ENCODE measurements around the gene ARSD. TPM values are rescaled to one million over a fixed set of nuclear protein-coding genes. Genes with fewer than 3 reads are reported as not detected.
"Not testable (repeated sequence)": the region's sequence is repeated elsewhere in the genome, so short reads cannot be mapped to it uniquely, and the experiment has no call there.

Gene ARSD
- total RNA-seq, 1 donor from 2014 or later = 82.5 TPM

DNA sequence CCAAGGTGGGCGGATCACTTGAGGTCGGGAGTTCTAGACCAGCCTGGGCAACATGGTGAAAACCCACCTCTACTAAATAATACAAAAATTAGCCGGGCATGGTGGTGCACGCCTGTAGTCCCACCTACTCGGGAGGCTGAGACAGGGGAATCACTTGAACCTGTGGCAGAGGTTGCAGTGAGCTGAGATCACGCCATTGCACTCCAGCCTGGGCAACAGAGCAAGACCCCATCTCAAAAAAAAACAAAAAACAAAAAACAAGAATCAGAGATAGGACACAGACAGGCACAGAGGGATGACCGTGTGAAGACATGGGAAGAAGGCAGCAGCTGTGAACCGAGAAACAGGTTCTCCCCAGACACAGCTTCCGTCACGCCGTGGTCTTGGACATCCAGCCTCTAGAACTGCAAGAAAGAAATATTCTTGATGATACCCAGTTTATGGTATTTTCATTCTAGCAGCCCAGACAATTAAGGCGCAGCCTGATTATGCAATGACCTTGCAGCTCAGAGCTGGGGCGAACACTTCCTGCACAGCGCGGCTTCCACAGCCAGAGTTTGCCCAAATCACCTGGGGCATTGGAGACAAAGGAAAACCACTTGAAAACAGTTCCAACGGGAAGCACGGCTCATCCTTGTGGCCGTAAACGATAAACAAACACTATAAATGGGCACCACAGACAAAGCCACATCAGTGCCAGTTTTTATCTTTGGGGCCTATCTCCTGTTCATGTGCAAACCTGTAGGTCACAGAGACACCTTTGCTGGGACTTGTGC lies 4.2 kb upstream of the ARSD start:
- DNase-seq (ENCODE audit: low spot score) = no peak

DNA sequence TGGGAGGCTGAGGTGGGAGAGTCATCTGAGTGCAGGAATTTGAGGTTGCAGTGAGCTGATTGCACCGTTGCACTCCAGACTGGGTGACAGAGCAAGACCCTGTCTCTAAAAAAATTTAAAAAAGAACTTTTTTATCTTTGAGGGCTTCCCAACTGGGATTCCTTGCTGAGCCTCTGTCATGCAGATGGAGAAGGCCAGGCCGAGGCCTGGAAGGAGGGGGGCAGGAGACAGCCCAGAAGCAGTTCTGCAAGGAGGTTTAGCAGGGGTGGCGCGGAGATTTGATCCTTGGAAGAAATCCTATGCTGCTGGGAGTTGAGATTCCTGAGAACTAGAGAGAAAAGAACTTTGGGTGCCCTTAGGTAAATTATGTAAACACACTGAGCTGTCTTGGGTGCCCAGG lies 2.5 kb upstream of the ARSD start:
- DNase-seq (ENCODE audit: low spot score) = no peak

DNA sequence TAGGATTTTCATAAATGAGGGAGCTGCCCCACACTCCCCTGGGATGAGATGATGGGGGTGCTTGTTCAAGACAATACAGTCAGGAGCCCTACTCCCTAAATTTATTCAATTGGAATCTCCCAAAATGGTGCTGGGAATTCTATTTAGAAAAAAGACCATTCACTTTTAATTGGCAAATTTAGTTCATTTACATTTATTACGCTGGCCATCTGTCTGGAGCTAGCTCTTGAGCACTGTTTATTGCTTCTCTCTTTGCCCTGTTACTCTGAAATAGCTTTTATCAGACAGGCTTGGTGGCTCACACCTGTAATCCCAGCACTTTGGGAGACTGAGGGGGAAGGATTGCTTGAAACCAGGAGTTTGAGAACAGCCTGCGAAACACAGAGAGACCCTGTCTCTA lies 2.0 kb upstream of the ARSD start:
- DNase-seq (ENCODE audit: low spot score) = no peak

DNA sequence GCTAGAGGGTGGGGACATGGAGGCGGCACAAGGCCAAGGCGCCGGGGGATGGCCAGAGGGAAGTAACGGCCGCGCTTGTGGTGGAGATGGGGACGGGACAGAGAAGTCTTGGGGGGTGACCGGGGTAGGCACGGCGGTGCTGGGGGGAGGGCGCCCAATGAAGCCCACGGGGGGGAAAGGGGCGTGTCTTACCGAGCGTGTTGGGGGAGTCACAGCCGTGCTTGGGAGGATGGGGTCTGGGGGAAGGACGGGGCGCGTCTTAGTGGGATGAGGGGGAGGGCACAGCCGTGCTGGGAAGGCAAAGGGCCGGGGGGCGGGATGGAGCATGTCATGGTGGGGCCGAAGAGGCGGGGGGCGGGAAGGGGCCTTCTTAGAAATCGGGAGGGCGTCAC lies 952 bp downstream of the ARSD start:
- DNase-seq (ENCODE audit: low spot score) = peak; percentile 47

DNA sequence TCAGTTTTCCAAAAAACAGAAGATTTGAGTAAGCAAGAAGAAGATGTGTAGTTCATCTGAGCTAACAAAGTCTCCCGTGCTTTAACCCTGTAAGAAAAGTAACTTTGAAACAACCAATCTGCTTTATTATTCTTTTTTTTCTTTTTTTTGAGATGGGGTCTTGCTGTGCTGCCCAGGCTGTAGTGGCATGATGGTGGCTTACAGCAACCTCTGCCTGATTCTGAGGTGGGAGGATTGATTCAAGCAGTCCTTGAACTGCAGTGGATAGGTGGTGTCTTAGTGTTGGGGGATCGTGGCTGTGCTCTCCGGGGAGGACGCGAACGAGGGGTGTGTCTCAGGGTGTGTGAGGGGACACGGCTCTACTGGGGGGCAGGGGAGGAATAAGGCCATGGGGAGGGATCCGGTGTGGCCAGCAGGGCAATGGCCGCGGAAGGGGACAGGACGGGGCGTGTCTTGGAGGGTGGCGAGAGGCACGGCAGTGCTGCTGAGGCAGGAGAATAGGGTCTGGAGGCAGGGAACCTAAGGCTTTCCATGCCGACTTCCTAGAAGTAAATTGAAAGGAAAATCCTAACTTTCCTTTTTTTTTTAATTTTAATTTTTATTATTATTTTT lies 2.4 kb downstream of the ARSD start:
- no peak for DNase-seq (ENCODE audit: low spot score)

DNA sequence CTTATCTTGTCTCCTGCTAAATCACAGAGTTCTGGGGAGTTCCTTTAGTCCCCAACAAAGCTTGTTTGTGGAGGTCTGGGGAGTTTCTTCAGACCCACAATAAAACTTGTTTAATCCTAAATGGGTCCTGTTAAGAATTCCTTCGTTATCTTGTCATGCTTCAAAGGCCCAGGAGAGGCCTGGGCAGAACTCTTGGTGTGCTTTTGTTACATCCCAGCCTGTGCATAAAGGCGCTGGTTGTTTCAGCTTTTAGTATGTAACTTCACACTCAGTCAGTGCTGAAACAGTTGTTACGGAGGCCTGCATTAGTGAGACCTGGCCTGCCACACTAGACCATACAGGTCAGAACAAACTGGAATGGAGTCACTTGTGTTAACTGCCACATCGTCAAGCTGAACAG lies 2.9 kb downstream of the ARSD start:
- DNase-seq (ENCODE audit: low spot score) = not testable (repeated sequence)

DNA sequence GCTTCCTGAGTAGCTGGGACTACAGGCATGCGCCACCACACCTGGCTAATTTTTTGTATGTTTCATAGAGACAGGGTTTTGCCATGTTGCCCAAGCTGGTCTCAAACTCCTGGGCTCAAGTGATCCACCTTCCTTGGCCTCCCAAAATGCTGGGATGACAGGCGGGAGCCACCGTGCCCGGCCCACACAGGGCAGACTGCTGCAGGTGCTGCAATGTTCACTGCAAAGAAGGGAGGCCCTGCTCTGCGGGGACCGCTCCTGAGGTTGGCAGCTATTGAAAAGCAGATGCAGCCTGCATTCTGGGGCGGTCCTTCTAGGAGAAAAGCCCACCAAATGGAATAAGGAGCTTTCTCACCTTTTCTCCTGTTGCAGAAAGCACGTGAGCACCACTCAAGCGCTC lies 5.0 kb downstream of the ARSD start:
- no peak for DNase-seq (ENCODE audit: low spot score)

DNA sequence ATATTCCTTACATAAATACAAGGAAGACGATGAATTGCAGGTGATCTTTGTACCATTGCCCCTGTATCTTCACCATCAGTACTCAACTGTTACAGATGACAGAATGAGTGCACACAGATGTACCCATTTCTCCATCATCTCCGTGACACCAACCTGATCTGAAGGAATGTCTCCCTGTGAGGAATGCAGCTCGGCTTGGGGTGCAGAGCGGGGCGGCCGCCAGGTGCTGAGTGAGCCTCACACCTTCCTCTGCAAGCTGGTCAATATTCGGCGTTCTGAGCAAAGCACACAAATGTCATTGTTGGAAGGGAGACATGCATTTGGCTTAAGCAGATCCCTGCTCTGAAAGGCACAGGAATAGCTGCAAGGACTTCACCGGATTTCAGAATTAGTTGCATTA lies 7.4 kb downstream of the ARSD start:
- DNase-seq (ENCODE audit: low spot score) = no peak

DNA sequence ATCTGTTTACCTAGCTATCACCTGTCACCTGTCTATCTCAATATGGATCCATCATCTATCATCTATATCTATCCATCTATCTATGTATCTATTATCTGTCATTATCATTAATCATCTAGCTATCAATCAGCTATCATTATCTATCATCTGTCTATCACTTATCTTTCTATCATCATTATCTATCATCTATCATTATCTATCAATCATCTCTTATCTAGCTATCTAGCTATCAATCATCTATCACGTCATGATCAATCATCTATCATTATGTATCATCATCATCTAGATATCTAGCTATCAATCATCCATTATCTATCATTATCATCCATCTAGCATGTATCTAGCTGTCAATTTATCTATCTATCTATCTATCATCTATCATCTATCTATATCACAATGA lies 7.9 kb downstream of the ARSD start:
- no peak for DNase-seq (ENCODE audit: low spot score)

DNA sequence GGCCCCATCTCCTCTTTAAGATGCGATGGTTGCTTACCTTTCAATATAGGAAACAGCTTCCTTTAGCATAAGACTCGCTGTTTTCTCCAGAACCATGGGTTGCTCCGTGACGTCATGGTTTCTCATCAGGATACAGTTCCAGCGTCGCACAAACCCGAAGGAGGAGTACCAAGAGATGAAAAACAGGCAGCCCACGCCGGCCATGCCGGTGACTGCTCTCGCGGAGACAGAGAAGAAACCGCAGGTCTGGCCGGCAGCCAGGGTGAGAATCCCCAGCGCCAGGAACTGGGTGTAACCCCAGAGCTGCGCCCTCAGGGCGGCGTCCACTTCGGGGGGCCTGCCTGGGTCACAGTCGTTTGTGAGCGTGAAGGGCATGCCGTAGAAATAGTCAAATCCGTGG lies 11.4 kb downstream of the ARSD start:
- DNase-seq (ENCODE audit: low spot score) = no peak

DNA sequence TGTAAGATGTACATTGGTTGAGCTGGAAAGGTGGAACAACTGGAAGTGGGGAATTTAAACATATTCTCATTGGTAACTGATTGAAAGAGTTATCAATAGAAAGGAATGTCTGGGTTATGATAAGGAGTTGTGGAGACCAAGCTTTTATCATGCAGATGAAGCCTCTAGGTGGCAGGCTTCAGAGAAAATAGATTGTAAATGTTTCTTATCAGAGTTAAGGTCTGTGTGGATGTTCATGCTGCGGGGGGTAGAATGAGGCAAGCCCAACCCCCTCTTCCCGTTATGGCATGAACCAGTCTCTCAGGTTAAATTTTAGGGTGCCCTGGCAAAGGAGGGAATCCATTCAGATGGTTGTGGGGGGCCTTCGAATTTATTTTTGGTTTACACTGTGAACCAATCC lies 16.0 kb downstream of the ARSD start:
- no peak for DNase-seq (ENCODE audit: low spot score)

DNA sequence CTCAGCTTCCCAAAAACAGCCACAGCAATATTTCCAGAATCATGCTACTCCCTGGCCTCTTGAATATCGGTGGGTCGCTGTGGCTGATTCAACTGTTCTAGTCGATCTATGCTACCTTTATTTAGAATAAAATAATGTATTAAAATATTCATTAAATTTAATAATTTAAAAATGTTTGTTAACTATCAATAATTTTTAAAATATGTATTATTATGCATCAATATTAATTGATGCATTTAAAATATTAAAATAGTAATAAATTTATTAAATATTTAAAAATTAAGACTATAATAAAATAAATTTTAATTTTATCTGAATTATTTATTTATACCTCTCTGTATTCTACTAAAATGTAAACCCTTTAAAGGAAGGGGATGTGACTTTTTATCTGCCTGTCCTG lies 19.0 kb downstream of the ARSD start:
- no peak for DNase-seq (ENCODE audit: low spot score)

DNA sequence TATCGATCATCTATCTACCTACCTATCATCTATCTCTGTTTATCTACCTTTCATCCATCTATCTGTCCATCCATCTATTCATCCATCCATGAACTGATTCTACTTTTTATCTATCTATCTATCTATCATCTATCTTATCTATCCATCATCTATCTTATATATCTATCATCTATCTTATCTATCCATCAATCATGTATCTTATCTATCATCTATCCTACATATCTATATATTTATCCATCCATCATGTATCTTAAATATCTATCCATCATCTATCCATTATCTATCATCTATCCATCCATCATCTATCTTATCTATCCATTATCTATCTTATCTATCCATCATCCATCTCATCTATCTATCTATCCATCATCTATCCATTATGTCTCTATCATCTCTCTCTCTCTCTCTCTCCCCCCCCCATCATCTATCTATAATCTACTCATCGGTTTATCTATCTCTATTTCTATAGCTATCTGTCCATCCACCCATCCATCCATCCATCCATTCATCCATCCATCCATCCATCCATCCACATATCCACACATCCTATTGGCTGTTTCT lies 20.9 kb downstream of the ARSD start:
- DNase-seq (ENCODE audit: low spot score) = no peak

DNA sequence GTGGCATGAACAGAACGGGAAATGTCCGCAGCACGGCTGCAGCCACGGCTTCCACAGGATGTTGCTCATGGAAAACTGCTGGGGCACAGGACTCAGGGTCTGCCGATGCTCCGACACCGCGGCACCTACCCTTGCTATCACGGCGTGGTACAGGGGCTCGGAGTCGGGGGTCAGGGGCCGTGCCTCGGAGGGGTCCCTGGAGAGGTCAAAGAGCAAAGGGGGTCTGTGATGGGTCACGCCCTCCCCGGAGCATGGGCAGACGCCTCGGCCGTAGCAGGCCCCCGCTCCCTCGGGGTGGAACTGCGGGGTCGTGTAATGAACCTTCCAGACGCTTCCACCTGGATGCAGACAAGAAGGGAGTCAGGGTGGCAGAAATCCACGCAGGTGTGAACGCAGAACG lies 21.8 kb downstream of the ARSD start:
- no peak for DNase-seq (ENCODE audit: low spot score)

DNA sequence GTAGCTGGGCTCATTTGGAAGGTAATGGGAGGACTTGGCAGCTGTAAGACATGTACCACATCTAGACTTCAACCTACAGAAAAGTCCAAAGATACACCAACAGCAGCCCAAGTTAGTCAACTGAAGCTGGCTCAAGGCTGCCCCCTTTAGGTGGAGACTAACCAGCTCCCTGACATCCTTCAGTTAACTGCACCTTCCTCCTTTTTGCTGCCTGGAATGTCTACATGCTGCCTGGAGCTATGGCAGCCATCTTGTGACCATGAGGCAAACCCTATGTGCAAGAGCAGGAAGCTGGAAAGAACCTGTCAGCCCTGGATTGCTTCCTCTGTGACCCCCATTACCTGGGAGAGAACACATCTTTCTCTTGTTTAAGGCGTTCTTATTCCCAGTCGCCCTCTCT lies 25.8 kb downstream of the ARSD start:
- no peak for DNase-seq (ENCODE audit: low spot score)

DNA sequence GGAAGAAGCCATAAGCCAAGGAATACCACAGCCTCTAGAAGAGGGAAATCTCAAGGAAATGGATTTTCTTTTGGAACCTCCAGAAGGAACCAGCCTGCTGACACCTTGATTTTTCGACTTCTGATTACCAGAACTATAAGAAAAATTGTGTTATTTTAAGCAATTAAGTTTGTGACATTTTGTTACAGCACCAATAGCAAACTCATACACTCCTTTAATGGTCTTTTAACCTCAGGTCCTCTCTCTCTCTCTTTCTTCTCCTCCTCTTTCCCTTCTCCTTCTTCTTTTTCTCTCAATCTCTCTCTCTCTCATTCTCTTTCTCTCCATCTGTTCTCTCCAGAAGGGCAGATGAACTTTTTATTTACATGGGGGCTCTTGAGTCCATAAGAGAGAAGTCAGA lies 26.3 kb downstream of the ARSD start:
- no peak for DNase-seq (ENCODE audit: low spot score)

DNA sequence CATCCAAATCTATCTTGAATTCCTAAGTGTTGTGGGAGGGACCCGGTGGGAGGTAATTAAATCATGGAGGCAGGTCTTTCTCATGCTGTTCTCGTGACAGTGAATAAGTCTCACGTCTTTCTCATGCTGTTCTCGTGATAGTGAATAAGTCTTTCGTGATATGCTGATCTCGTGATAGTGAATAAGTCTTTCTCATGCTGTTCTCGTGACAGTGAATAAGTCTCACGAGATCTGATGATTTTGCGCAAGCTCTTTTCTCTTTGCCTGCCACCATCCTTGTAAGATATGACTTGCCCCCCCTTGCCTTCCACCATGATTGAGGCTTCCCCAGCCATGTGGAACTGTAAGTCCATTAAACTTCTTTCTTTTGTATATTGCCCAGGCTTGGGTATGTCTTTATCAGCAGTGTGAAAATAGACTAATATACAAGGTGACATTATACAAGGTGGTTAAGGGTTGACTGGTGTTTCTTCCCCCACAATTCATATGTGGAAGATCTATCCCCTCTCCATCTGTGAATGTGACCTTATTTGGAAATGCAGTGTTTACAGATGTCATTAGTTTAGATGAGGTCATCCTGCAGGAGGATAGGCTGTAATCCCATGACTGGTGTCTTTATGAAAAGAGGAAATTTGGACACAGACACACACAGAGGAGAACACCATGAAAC lies 27.6 kb downstream of the ARSD start:
- no peak for DNase-seq (ENCODE audit: low spot score)

DNA sequence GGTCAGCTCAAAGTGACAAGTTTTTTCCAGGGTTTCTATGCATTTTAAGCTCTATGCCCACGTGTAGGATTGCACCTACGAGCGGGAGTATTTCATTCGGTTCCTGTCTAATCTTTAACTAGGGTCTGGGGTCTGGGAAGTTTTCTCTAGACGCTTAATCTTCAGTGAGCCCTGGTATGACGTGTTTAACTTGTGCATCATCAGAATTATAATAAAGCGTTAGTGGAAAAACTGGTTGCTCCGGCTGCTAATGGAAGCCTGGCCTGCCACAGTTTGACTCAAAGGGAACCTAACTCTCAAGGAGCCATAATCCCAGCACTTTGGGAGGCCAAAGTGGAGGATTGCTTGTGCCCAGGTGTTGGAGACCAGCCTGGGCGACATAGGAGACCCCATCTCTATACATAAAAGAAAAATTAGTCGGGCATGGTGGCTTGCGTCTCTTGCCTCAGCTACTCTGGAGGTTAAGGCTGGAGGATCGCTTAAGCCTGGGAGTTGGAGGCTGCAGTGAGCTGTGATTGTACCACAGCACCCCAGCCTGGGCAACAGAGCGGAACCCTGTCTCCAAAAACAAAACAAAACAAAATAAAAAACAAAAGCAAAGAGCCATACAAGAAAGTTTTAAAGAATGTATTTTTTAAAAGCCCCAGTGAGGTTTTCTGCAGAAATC lies 30.2 kb downstream of the ARSD start:
- peak; percentile 49 for DNase-seq (ENCODE audit: low spot score)

DNA sequence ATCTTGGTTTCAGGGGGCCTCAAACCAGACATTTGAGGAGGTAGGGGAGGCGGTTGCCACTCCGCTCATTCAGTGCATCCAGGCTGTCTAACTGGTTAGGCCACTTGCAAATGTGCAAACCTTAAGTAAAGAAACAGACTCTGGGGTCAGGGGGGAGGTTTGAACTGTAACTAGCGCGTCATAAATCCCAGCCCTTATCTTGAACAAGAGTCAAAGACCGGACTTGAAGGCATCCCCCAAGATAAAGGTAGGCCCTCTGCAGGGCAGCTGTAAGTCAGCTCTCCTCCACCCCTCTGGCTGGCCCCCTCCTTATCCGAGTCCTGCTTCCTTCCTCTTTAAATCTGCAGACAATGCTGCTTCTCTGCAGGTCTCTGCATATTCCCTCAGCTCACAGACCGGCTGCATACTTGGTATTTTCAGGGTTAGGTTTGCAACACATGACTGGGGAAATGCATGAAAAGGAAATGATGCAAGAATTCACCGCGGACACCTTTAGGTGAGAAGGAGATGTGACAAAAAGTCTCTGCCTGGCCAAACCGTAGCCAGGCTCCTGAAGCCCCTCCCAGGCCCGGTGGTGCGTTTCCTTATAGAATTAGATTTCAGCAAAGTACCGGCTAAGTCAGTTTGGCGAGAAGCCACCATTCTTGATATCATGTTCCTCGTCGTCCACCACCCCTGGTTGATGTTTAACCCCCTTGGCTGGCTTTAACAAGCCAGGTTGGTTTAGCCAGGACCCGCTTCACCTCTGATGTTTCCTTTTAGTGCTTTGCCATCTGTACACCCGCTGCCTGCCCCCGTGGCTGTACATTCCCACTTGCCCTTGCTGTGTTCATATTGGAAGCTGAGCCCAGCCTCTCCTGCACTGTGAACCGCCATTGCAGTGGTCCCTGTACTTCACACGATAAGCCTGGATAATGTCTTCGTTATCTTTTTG lies 31.2 kb downstream of the ARSD start:
- peak; percentile 91 for DNase-seq (ENCODE audit: low spot score)

DNA sequence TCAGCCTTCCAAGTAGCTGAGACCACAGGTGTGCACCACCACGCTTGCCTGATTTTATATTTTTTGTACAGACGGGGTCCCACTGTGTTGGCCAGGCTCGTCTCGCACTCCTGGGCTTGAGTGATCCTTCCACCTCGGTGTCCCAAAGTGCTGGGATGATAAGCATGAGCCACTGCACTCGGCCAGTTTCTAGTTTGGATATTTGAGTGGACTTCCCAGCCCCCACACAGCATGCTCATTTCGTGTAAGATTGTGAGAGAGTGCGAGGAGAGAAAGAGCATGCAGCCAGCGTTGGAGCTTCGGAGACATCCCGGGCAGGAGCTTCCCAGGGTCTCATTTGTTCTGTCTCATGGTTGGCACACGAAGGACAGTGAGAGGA lies 31.8 kb downstream of the ARSD start:
- no peak for DNase-seq (ENCODE audit: low spot score)

DNA sequence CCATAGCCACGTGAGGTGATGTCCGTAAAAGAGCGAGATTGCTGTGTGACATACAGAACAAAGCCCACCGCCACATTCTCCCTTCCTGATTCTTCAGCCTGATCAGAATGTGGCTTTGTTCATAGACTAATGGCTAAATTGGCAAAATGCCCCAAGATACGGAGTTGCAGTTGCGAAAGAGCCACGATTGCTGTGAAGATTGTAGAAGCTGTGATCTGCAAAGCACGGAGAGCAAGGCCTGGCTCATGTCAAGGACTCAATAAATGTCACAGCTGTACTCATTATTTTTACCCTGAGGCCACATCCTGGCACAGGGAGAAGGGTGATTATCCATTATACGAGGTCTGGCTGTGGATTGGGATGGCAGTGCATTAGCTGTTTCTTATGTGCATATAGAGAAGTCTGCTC lies 34.2 kb downstream of the ARSD start:
- DNase-seq (ENCODE audit: low spot score) = peak; percentile 68
